ENCODE data around the gene AARSD1.
"Not testable (repeated sequence)": the region's sequence is repeated elsewhere in the genome, so short reads cannot be mapped to it uniquely, and the experiment has no call there.

The AARSD1 gene

GRCh38 chr17:42918902-42919521 lies 45.2 kb downstream of the AARSD1 start:
- Histone ChIP-seq H3K36me3 (ENCODE audit: control insufficient read depth, insufficient read depth, low read length) (no peaks in the 10 kb centered on the region), H3K4me3 (replicated peaks; ENCODE audit: low read depth, low read length) (no peak overlapping the region), H3K27me3 (replicated peaks; ENCODE audit: control insufficient read depth, insufficient read depth, low read length) (no peaks in the 10 kb centered on the region)
- no peak for DNase-seq (ENCODE audit: extremely low read depth, insufficient read length)
- TF ChIP-seq CTCF (IDR thresholded peaks at IDR 0.05; ENCODE audit: insufficient read depth, low read length, poor library complexity, severe bottlenecking), result no peak

- H3K36me3 ChIP-seq (ENCODE audit: control insufficient read depth, insufficient read depth, low read length), result no peaks in the 10 kb centered on the region
- no peaks in the 10 kb centered on the region for H3K27me3 ChIP-seq (replicated peaks; ENCODE audit: control insufficient read depth, insufficient read depth, low read length)
- H3K4me3 ChIP-seq (replicated peaks; ENCODE audit: low read depth, low read length), result no peak overlapping the region
- TF ChIP-seq CTCF (IDR thresholded peaks at IDR 0.05; ENCODE audit: insufficient read depth, low read length, poor library complexity, severe bottlenecking), result no peak
- DNase-seq (ENCODE audit: extremely low read depth, insufficient read length), result no peak
Measured at GRCh38 chr17:42917236-42917603, 47.0 kb downstream of the AARSD1 start.

GRCh38 chr17:42916388-42917235 lies 47.6 kb downstream of the AARSD1 start:
- H3K4me3 ChIP-seq (replicated peaks; ENCODE audit: low read depth, low read length); DNase-seq (ENCODE audit: extremely low read depth, insufficient read length); H3K27me3 ChIP-seq (replicated peaks; ENCODE audit: control insufficient read depth, insufficient read depth, low read length); H3K36me3 ChIP-seq (ENCODE audit: control insufficient read depth, insufficient read depth, low read length): not testable (repeated sequence)

- DNase-seq (ENCODE audit: extremely low read depth, insufficient read length); H3K36me3 ChIP-seq (ENCODE audit: control insufficient read depth, insufficient read depth, low read length); H3K4me3 ChIP-seq (replicated peaks; ENCODE audit: low read depth, low read length); H3K27me3 ChIP-seq (replicated peaks; ENCODE audit: control insufficient read depth, insufficient read depth, low read length): not testable (repeated sequence)
Measured at GRCh38 chr17:42915288-42915687, 49.0 kb downstream of the AARSD1 start.

- Histone ChIP-seq H3K4me3 (replicated peaks; ENCODE audit: low read depth, low read length) (no peak overlapping the region), H3K27me3 (replicated peaks; ENCODE audit: control insufficient read depth, insufficient read depth, low read length) (no peaks in the 10 kb centered on the region), H3K36me3 (ENCODE audit: control insufficient read depth, insufficient read depth, low read length) (no peaks in the 10 kb centered on the region)
- TF ChIP-seq CTCF (IDR thresholded peaks at IDR 0.05; ENCODE audit: insufficient read depth, low read length, poor library complexity, severe bottlenecking), result no peak
- DNase-seq (ENCODE audit: extremely low read depth, insufficient read length), result no peak
Measured at GRCh38 chr17:42913981-42914617, 50.2 kb downstream of the AARSD1 start.

- no peaks in the 10 kb centered on the region for H3K36me3 ChIP-seq (ENCODE audit: control insufficient read depth, insufficient read depth, low read length)
- H3K4me3 ChIP-seq (replicated peaks; ENCODE audit: low read depth, low read length), result no peak overlapping the region
- no peak for DNase-seq (ENCODE audit: extremely low read depth, insufficient read length)
- no peak for TF ChIP-seq CTCF (IDR thresholded peaks at IDR 0.05; ENCODE audit: insufficient read depth, low read length, poor library complexity, severe bottlenecking)
- no peaks in the 10 kb centered on the region for H3K27me3 ChIP-seq (replicated peaks; ENCODE audit: control insufficient read depth, insufficient read depth, low read length)
Measured at GRCh38 chr17:42913522-42913921, 50.7 kb downstream of the AARSD1 start.
